Neural cell (in vitro differentiated cells): ENCODE measurements around the gene TRIM4. TPM values are rescaled to one million over a fixed set of nuclear protein-coding genes. Genes with fewer than 3 reads are reported as not detected.

Experiments used
- H2AFZ ChIP-seq: fragments of 200-600, 300-800 bp; sonication (generic), shearing (Covaris generic); 2 replicates; pipeline ENCODE4 v1.6.0; 2014; ENCODE audit warnings: low read depth, mild to moderate bottlenecking, antibody characterized with exemption, low read length, moderate library complexity
- H3F3A ChIP-seq: fragments of 200-600 bp; shearing (Covaris generic); 2 replicates; pipeline ENCODE4 v1.6.1; 2016; ENCODE audit warnings: mild to moderate bottlenecking, moderate library complexity, mixed read lengths, antibody characterized with exemption, low read length; ENCODE audit not compliant: insufficient read depth, poor library complexity, severe bottlenecking
- H3K27ac ChIP-seq: fragments of 200-600, 300-800 bp; sonication (generic), shearing (Covaris generic); 2 replicates; pipeline ENCODE4 v1.5.1; 2014; ENCODE audit warnings: mild to moderate bottlenecking, low read length, moderate library complexity
- H3K27me3 ChIP-seq: fragments of 300-800, 200-600 bp; sonication (generic), shearing (Covaris generic); 2 replicates; pipeline ENCODE4 v1.6.0; 2014; ENCODE audit warnings: mild to moderate bottlenecking, low read depth, low read length, moderate library complexity; ENCODE audit not compliant: insufficient read depth
- H3K36me3 ChIP-seq: fragments of 300-800, 200-600 bp; sonication (generic), shearing (Covaris generic); 2 replicates; pipeline ENCODE4 v1.5.1; 2014; ENCODE audit warnings: mild to moderate bottlenecking, antibody characterized with exemption, low read length, moderate library complexity; ENCODE audit not compliant: insufficient read depth
- H3K4me2 ChIP-seq: fragments of 300-800, 200-600 bp; sonication (generic), shearing (Covaris generic); 2 replicates; pipeline ENCODE4 v1.6.0; 2014; ENCODE audit warnings: mild to moderate bottlenecking, low read length
- H3K4me3 ChIP-seq: fragments of 300-800, 200-600 bp; sonication (generic), shearing (Covaris generic); 2 replicates; pipeline ENCODE4 v1.5.1; 2014; ENCODE audit warnings: mild to moderate bottlenecking, low read length, moderate library complexity
- H3K79me2 ChIP-seq: fragments of 200-600 bp; shearing (Covaris generic); replicated peaks from 2 replicates; pipeline ENCODE4 v1.6.0; 2014; ENCODE audit warnings: mild to moderate bottlenecking, low read length, moderate library complexity; ENCODE audit not compliant: insufficient read depth
- H3K9ac ChIP-seq: fragments of 300-800, 200-600 bp; sonication (generic), shearing (Covaris generic); 2 replicates; pipeline ENCODE4 v1.6.1; 2016; ENCODE audit warnings: mild to moderate bottlenecking, low read length, mixed read lengths
- H3K9me2 ChIP-seq: fragments of 200-600 bp; shearing (Covaris generic); 2 replicates; pipeline ENCODE4 v1.6.1; 2016; ENCODE audit warnings: mild to moderate bottlenecking, low read length, mixed read lengths; ENCODE audit not compliant: insufficient read depth
- H3K9me3 ChIP-seq: fragments of 200-600, 300-800 bp; sonication (generic), shearing (Covaris generic); 2 replicates; pipeline ENCODE4 v1.6.1; 2016; ENCODE audit warnings: mild to moderate bottlenecking, mixed run types, low read length, moderate library complexity, mixed read lengths
- H4K20me1 ChIP-seq: fragments of 200-600 bp; shearing (Covaris generic); 2 replicates; pipeline ENCODE4 v1.6.1; 2016; ENCODE audit warnings: mild to moderate bottlenecking, mixed run types; ENCODE audit not compliant: insufficient read depth
- EP300 ChIP-seq: fragments of 450-650 bp; conservative IDR thresholded peaks from 2 replicates; pipeline ENCODE4 v1.6.1; 2014; ENCODE audit warnings: antibody characterized with exemption, mild to moderate bottlenecking, moderate library complexity; ENCODE audit not compliant: poor library complexity, severe bottlenecking
- EZH2 ChIP-seq: fragments of 200-600, 300-800 bp; shearing (Covaris generic), sonication (generic); IDR thresholded peaks from 2 replicates; pipeline ENCODE4 v1.6.1; 2014; ENCODE audit warnings: antibody characterized with exemption, low read length, borderline replicate concordance, mild to moderate bottlenecking; ENCODE audit not compliant: insufficient read depth, poor library complexity, severe bottlenecking
- MXI1 ChIP-seq: fragments of 450-650 bp; conservative IDR thresholded peaks from 2 replicates; pipeline ENCODE4 v1.6.1; 2014; ENCODE audit warnings: antibody characterized with exemption, mild to moderate bottlenecking; ENCODE audit not compliant: poor library complexity, severe bottlenecking
- POLR2AphosphoS5 ChIP-seq: IDR thresholded peaks from 2 replicates; pipeline ENCODE4 v1.6.1; 2012
- RAD21 ChIP-seq: fragments of 450-650 bp; conservative IDR thresholded peaks from 2 replicates; pipeline ENCODE4 v1.6.1; 2014; ENCODE audit warnings: antibody characterized with exemption, mild to moderate bottlenecking, moderate library complexity
- SMC3 ChIP-seq: fragments of 450-650 bp; conservative IDR thresholded peaks from 2 replicates; pipeline ENCODE4 v1.6.1; 2014; ENCODE audit warnings: antibody characterized with exemption, mild to moderate bottlenecking, moderate library complexity; ENCODE audit not compliant: poor library complexity
- TAF1 ChIP-seq: IDR thresholded peaks from 2 replicates; pipeline ENCODE4 v1.6.1; 2012; ENCODE audit warnings: low read depth
- polyA plus RNA-seq: library from polyadenylated mRNA; depleted of rRNA; stranded (reverse); fragments of >200 nt; gene quantifications from 2 replicates; pipeline ENCODE4 v1.2.3, GENCODE V29; 2014
- TF ChIP-seq, protein P1 (sequence below): fragments of 450-650 bp; IDR thresholded peaks from 2 replicates; pipeline ENCODE4 v1.5.1; 2014; ENCODE audit warnings: antibody characterized with exemption, mild to moderate bottlenecking, moderate library complexity; ENCODE audit not compliant: poor library complexity, severe bottlenecking
- TF ChIP-seq, protein P2 (sequence below): IDR thresholded peaks from 2 replicates; pipeline ENCODE4 v1.6.1; 2012; ENCODE audit warnings: borderline replicate concordance

The TRIM4 gene
- polyA plus RNA-seq, 1 donor from 2014 or later: not detected

DNA sequence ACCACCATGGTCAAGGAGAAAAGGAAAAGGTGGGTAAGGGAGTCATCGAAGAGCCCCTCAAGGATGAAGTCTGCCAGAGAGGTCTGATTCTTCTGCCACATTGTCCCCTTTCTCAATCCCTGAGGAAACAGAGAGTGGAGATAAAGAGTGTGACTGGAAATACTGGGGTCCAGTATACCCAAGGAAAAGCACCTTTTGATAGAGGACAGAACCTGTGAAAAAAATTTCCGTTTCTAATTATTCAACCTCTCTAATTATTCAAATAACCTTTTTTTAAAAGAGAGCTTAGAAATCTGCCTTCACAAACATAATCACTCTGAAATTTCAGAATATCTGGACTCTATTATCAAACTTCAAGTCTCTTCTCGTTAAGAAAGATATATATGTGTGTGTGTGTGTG, 42.4 kb downstream of the TRIM4 start, which contains the start of gene OR2AE1:
Gene OR2AE1, minus strand, starts transcription at position 101 of the 400 bp plus-strand sequence. Its CDS starts 0 bp downstream, at position 101.
- no peak for TF ChIP-seq POLR2AphosphoS5
- no peak for TF ChIP-seq EP300
- no peak for TF ChIP-seq TAF1
- TF ChIP-seq, protein P1, sequence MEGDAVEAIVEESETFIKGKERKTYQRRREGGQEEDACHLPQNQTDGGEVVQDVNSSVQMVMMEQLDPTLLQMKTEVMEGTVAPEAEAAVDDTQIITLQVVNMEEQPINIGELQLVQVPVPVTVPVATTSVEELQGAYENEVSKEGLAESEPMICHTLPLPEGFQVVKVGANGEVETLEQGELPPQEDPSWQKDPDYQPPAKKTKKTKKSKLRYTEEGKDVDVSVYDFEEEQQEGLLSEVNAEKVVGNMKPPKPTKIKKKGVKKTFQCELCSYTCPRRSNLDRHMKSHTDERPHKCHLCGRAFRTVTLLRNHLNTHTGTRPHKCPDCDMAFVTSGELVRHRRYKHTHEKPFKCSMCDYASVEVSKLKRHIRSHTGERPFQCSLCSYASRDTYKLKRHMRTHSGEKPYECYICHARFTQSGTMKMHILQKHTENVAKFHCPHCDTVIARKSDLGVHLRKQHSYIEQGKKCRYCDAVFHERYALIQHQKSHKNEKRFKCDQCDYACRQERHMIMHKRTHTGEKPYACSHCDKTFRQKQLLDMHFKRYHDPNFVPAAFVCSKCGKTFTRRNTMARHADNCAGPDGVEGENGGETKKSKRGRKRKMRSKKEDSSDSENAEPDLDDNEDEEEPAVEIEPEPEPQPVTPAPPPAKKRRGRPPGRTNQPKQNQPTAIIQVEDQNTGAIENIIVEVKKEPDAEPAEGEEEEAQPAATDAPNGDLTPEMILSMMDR: no peak
- TF ChIP-seq SMC3: no peak
- TF ChIP-seq MXI1: no peak
- no peak for TF ChIP-seq RAD21
- TF ChIP-seq, protein P2, sequence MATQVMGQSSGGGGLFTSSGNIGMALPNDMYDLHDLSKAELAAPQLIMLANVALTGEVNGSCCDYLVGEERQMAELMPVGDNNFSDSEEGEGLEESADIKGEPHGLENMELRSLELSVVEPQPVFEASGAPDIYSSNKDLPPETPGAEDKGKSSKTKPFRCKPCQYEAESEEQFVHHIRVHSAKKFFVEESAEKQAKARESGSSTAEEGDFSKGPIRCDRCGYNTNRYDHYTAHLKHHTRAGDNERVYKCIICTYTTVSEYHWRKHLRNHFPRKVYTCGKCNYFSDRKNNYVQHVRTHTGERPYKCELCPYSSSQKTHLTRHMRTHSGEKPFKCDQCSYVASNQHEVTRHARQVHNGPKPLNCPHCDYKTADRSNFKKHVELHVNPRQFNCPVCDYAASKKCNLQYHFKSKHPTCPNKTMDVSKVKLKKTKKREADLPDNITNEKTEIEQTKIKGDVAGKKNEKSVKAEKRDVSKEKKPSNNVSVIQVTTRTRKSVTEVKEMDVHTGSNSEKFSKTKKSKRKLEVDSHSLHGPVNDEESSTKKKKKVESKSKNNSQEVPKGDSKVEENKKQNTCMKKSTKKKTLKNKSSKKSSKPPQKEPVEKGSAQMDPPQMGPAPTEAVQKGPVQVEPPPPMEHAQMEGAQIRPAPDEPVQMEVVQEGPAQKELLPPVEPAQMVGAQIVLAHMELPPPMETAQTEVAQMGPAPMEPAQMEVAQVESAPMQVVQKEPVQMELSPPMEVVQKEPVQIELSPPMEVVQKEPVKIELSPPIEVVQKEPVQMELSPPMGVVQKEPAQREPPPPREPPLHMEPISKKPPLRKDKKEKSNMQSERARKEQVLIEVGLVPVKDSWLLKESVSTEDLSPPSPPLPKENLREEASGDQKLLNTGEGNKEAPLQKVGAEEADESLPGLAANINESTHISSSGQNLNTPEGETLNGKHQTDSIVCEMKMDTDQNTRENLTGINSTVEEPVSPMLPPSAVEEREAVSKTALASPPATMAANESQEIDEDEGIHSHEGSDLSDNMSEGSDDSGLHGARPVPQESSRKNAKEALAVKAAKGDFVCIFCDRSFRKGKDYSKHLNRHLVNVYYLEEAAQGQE: no peak
- TF ChIP-seq EZH2: no peak
- Histone ChIP-seq H3F3A (no peaks in the 10 kb centered on the region), H3K9me2 (no peaks in the 10 kb centered on the region), H3K27ac (no peak within 1 kb of the TSS), H3K9ac (no peak within 1 kb of the TSS), H2AFZ (no peak within 1 kb of the TSS), H3K9me3 (no peaks in the 10 kb centered on the region), H4K20me1 (no peaks in the 10 kb centered on the region), H3K36me3 (no peaks in the 10 kb centered on the region), H3K4me3 (no peak within 1 kb of the TSS), H3K27me3 (no peaks in the 10 kb centered on the region), H3K4me2 (no peak within 1 kb of the TSS), H3K79me2 (no peaks in the 10 kb centered on the region)

DNA sequence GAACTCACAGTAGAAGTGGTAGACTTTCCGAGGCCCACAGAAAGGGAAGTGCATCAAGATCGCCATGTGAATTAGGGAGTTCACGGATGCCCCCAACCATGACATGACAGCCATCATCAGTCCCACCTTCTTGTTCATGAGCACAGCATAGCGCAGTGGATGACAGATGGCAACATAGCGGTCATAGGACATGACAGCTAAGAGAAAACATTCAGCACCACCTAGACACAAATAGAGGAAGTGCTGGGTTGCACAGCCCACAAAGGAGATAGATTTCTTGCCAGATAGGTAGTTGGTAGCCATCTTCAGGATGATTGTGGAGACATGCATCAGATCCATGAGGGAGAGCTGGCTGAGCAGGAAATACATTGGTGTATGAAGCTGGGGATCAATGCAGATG, 42.8 kb downstream of the TRIM4 start:
- Histone ChIP-seq H4K20me1 (no peaks in the 10 kb centered on the region), H2AFZ (no peak overlapping the region), H3K9me2 (no peaks in the 10 kb centered on the region), H3K4me3 (no peak overlapping the region), H3K36me3 (no peaks in the 10 kb centered on the region), H3K9ac (no peak overlapping the region), H3K9me3 (no peaks in the 10 kb centered on the region), H3K27me3 (no peaks in the 10 kb centered on the region), H3K79me2 (no peaks in the 10 kb centered on the region), H3F3A (no peaks in the 10 kb centered on the region), H3K27ac (no peak overlapping the region), H3K4me2 (no peak overlapping the region)
- TF ChIP-seq POLR2AphosphoS5 (no peak), TAF1 (no peak), RAD21 (no peak), EZH2 (no peak), EP300 (no peak), SMC3 (no peak)
- TF ChIP-seq, protein P1: no peak
- TF ChIP-seq, protein P2: no peak
